Measurements from ENCODE around the gene CFAP73.
A peak's percentile ranks its signal among the peaks of the same experiment; 100 is the strongest.

CFAP73 gene

GRCh38 chr12:113186666-113187325 is 37.3 kb downstream of the CFAP73 start:
- Histone ChIP-seq H3K36me3 (ENCODE audit: control insufficient read depth, insufficient read depth, low read length) (peaks cover 16% of the 10 kb centered on the region), H3K4me3 (replicated peaks; ENCODE audit: low read depth, low read length) (peak overlapping the region; percentile 92), H3K27me3 (replicated peaks; ENCODE audit: control insufficient read depth, insufficient read depth, low read length) (no peaks in the 10 kb centered on the region)
- no peak for DNase-seq (ENCODE audit: extremely low read depth, insufficient read length)
- TF ChIP-seq CTCF (IDR thresholded peaks at IDR 0.05; ENCODE audit: insufficient read depth, low read length, poor library complexity, severe bottlenecking), result no peak

GRCh38 chr12:113189361-113189760 is 39.8 kb downstream of the CFAP73 start:
- Histone ChIP-seq H3K36me3 (ENCODE audit: control insufficient read depth, insufficient read depth, low read length) (peaks cover 20% of the 10 kb centered on the region), H3K27me3 (replicated peaks; ENCODE audit: control insufficient read depth, insufficient read depth, low read length) (no peaks in the 10 kb centered on the region), H3K4me3 (replicated peaks; ENCODE audit: low read depth, low read length) (no peak overlapping the region)
- DNase-seq (ENCODE audit: extremely low read depth, insufficient read length), result no peak
- no peak for TF ChIP-seq CTCF (IDR thresholded peaks at IDR 0.05; ENCODE audit: insufficient read depth, low read length, poor library complexity, severe bottlenecking)

- no peak overlapping the region for H3K4me3 ChIP-seq (replicated peaks; ENCODE audit: low read depth, low read length)
- peaks cover 20% of the 10 kb centered on the region for H3K36me3 ChIP-seq (ENCODE audit: control insufficient read depth, insufficient read depth, low read length)
- no peak for DNase-seq (ENCODE audit: extremely low read depth, insufficient read length)
- TF ChIP-seq CTCF (IDR thresholded peaks at IDR 0.05; ENCODE audit: insufficient read depth, low read length, poor library complexity, severe bottlenecking), result no peak
- H3K27me3 ChIP-seq (replicated peaks; ENCODE audit: control insufficient read depth, insufficient read depth, low read length), result no peaks in the 10 kb centered on the region
Observed at GRCh38 chr12:113190761-113191160, 41.2 kb downstream of the CFAP73 start.

DNA sequence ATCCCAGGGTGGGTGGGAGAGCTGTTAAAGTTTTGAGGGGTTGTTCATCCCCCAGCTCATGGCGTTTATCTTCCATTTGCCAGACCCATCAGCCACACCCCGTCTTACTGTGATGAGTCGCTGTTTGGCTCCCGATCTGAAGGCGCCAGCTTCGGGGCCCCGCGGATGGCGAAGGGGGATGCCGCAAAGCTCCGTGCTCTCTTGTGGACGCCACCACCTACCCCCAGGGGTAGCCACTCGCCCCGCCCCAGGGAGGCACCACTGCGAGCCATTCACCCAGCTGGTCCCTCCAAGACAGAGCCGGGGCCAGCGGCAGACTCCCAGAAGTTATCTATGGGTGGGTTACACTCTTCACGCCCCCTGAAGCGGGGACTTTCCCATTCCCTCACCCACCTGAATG is 41.7 kb downstream of the CFAP73 start:
- no peak for DNase-seq (ENCODE audit: extremely low read depth, insufficient read length)
- H3K36me3 ChIP-seq (ENCODE audit: control insufficient read depth, insufficient read depth, low read length), result peaks cover 20% of the 10 kb centered on the region
- TF ChIP-seq CTCF (IDR thresholded peaks at IDR 0.05; ENCODE audit: insufficient read depth, low read length, poor library complexity, severe bottlenecking), result no peak
- no peaks in the 10 kb centered on the region for H3K27me3 ChIP-seq (replicated peaks; ENCODE audit: control insufficient read depth, insufficient read depth, low read length)
- H3K4me3 ChIP-seq (replicated peaks; ENCODE audit: low read depth, low read length), result no peak overlapping the region

GRCh38 chr12:113194971-113195391 is 45.5 kb downstream of the CFAP73 start:
- Histone ChIP-seq H3K4me3 (replicated peaks; ENCODE audit: low read depth, low read length) (no peak overlapping the region), H3K27me3 (replicated peaks; ENCODE audit: control insufficient read depth, insufficient read depth, low read length) (no peaks in the 10 kb centered on the region), H3K36me3 (ENCODE audit: control insufficient read depth, insufficient read depth, low read length) (peaks cover 18% of the 10 kb centered on the region)
- TF ChIP-seq CTCF (IDR thresholded peaks at IDR 0.05; ENCODE audit: insufficient read depth, low read length, poor library complexity, severe bottlenecking), result no peak
- DNase-seq (ENCODE audit: extremely low read depth, insufficient read length), result no peak

DNA sequence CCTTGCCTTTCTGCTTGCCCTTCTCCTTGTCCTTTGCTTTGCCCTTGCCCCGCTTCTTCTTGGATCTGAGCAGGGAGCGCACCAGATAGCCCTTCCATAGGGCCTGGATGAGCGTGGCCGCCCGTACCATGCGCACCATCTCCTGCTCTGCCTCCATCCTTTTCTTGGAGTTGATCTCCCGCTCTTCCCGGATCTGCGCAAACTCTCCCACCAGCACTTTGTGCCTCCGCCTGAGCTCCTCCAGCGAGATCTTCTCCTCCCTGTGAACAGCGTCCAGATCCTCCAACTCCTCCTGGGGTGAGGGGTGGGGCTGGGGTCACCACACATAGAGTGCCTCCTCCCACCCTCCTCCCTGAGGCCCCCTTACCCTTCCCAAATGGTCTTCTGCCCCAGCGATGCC is 46.1 kb downstream of the CFAP73 start:
- Histone ChIP-seq H3K36me3 (ENCODE audit: control insufficient read depth, insufficient read depth, low read length) (peaks cover 16% of the 10 kb centered on the region), H3K4me3 (replicated peaks; ENCODE audit: low read depth, low read length) (no peak overlapping the region), H3K27me3 (replicated peaks; ENCODE audit: control insufficient read depth, insufficient read depth, low read length) (no peaks in the 10 kb centered on the region)
- DNase-seq (ENCODE audit: extremely low read depth, insufficient read length), result no peak
- no peak for TF ChIP-seq CTCF (IDR thresholded peaks at IDR 0.05; ENCODE audit: insufficient read depth, low read length, poor library complexity, severe bottlenecking)
